ENCODE measurements around the gene CDC42EP1. TPM values are rescaled to one million over a fixed set of nuclear protein-coding genes. Genes with fewer than 3 reads are reported as not detected.

The CDC42EP1 gene
- total RNA-seq, 1 donor from 2014 or later, result 14.6 TPM

Other genes starting within 250 kb of the CDC42EP1 start
- 0.05 TPM for gene ELFN2, start 133.0 kb upstream of the CDC42EP1 start, total RNA-seq
- gene MFNG, start 74.1 kb upstream of the CDC42EP1 start, total RNA-seq, result 13.9 TPM
- 10.0 TPM for gene CARD10, start 41.1 kb upstream of the CDC42EP1 start, total RNA-seq
- gene LGALS2, start 19.6 kb downstream of the CDC42EP1 start, total RNA-seq, result not detected
- 28.5 TPM for gene GGA1, start 48.4 kb downstream of the CDC42EP1 start, total RNA-seq
- gene SH3BP1, start 79.2 kb downstream of the CDC42EP1 start, total RNA-seq, result 2.7 TPM
- gene PDXP, start 98.2 kb downstream of the CDC42EP1 start, total RNA-seq, result 21.5 TPM
- 1,086 TPM for gene LGALS1, start 115.2 kb downstream of the CDC42EP1 start, total RNA-seq
- gene NOL12, start 125.9 kb downstream of the CDC42EP1 start, total RNA-seq, result 12.0 TPM
- 82.7 TPM for gene TRIOBP, start 136.6 kb downstream of the CDC42EP1 start, total RNA-seq
- gene GCAT, start 247.5 kb downstream of the CDC42EP1 start, total RNA-seq, result 42.0 TPM